Transverse colon (tissue), 3 donors: ENCODE measurements around the gene TTLL5.

Source experiments
- CTCF ChIP-seq, 5 experiments: fragments of 200-600 bp in 3 of 5; fragments of 450-650 bp in 2 of 5; sonication (generic) in 3 of 5; IDR thresholded peaks; 1 replicate in 2 of 5; 2 replicates in 3 of 5; pipeline ENCODE4 v1.5.1; 2016 to 2017; ENCODE audit warnings: antibody characterized with exemption in 5 of 5, inconsistent platforms in 3 of 5, mild to moderate bottlenecking in 2 of 5, moderate library complexity in 1 of 5
- POLR2A ChIP-seq: fragments of 450-650 bp; IDR thresholded peaks from one replicate; pipeline ENCODE4 v1.6.1; 2016; ENCODE audit warnings: antibody characterized with exemption, mild to moderate bottlenecking, moderate library complexity

GRCh38 chr14:75928690-75929181 is 267.7 kb downstream of the TTLL5 start:
- TF ChIP-seq CTCF (IDR thresholded peaks at IDR 0.05) (no peak), POLR2A (no peak)
